GM12892 (cell line): Measurements from ENCODE around the gene USP11.

Source experiments
- POLR2AphosphoS5 ChIP-seq: IDR thresholded peaks from 2 replicates; pipeline ENCODE4 v1.6.1; 2011; ENCODE audit warnings: low read depth, low read length, control low read depth
- TAF1 ChIP-seq: IDR thresholded peaks from 2 replicates; pipeline ENCODE4 v1.6.1; 2011; ENCODE audit warnings: low read depth, mild to moderate bottlenecking, control low read depth, low read length, borderline replicate concordance

GRCh38 chrX:47248576-47248975, 15.8 kb downstream of the USP11 start:
- no peak for TF ChIP-seq POLR2AphosphoS5
- TF ChIP-seq TAF1: no peak
